WTC11 (cell line): ENCODE measurements around the gene HSD3B7.
"Not testable (repeated sequence)": the region's sequence is repeated elsewhere in the genome, so short reads cannot be mapped to it uniquely, and the experiment has no call there.

Source experiments
- ATF6 ChIP-seq: sonication (generic); formaldehyde crosslinking; IDR thresholded peaks from 2 replicates; pipeline ENCODE4 v1.8.1; 2023; ENCODE audit warnings: mild to moderate bottlenecking, missing genetic modification reagents
- CREB1 ChIP-seq: sonication (generic); formaldehyde crosslinking; IDR thresholded peaks from 2 replicates; pipeline ENCODE4 v1.8.0; 2023; ENCODE audit warnings: mild to moderate bottlenecking, missing genetic modification reagents
- CTCF ChIP-seq: fragments of 200-600 bp; IDR thresholded peaks from 2 replicates; pipeline ENCODE4 v1.8.0; 2022; ENCODE audit warnings: antibody characterized with exemption
- FOXK1 ChIP-seq: sonication (generic); formaldehyde crosslinking; IDR thresholded peaks from 2 replicates; pipeline ENCODE4 v1.8.0; 2022; ENCODE audit warnings: mild to moderate bottlenecking, moderate library complexity, missing genetic modification reagents
- JUN ChIP-seq: sonication (generic); formaldehyde crosslinking; IDR thresholded peaks from 2 replicates; pipeline ENCODE4 v1.8.0; 2023; ENCODE audit warnings: mild to moderate bottlenecking, missing genetic modification reagents
- NFYB ChIP-seq: sonication (generic); formaldehyde crosslinking; conservative IDR thresholded peaks from 2 replicates; pipeline ENCODE4 v1.8.0; 2022; ENCODE audit warnings: low read depth, missing genetic modification reagents
- NR1H2 ChIP-seq: sonication (generic); formaldehyde crosslinking; IDR thresholded peaks from 2 replicates; pipeline ENCODE4 v1.9.0; 2021; ENCODE audit warnings: mild to moderate bottlenecking, moderate library complexity, missing genetic modification reagents
- PRRX2 ChIP-seq: fragments of 250-450 bp; sonication (Bioruptor Pico); IDR thresholded peaks from 2 replicates; pipeline ENCODE4 v1.8.0; 2021; ENCODE audit warnings: mild to moderate bottlenecking
- SMAD3 ChIP-seq: sonication (generic); formaldehyde crosslinking; IDR thresholded peaks from 2 replicates; pipeline ENCODE4 v1.8.0; 2022; ENCODE audit warnings: missing genetic modification reagents, mild to moderate bottlenecking, borderline replicate concordance
- SMAD4 ChIP-seq: sonication (generic); formaldehyde crosslinking; IDR thresholded peaks from 2 replicates; pipeline ENCODE4 v1.8.0; 2022; ENCODE audit warnings: mild to moderate bottlenecking, missing genetic modification reagents
- TEAD1 ChIP-seq: sonication (generic); formaldehyde crosslinking; IDR thresholded peaks from 2 replicates; pipeline ENCODE4 v1.8.0; 2022; ENCODE audit warnings: mild to moderate bottlenecking, missing genetic modification reagents
- ZNF423 ChIP-seq: fragments of 250-450 bp; sonication (Bioruptor Pico); IDR thresholded peaks from 2 replicates; pipeline ENCODE4 v2.1.2; 2022; ENCODE audit warnings: mild to moderate bottlenecking, moderate library complexity
- TF ChIP-seq, protein P1 (sequence below): sonication (generic); formaldehyde crosslinking; IDR thresholded peaks from 2 replicates; pipeline ENCODE4 v1.8.1; 2022; ENCODE audit warnings: mild to moderate bottlenecking, moderate library complexity, missing genetic modification reagents

DNA sequence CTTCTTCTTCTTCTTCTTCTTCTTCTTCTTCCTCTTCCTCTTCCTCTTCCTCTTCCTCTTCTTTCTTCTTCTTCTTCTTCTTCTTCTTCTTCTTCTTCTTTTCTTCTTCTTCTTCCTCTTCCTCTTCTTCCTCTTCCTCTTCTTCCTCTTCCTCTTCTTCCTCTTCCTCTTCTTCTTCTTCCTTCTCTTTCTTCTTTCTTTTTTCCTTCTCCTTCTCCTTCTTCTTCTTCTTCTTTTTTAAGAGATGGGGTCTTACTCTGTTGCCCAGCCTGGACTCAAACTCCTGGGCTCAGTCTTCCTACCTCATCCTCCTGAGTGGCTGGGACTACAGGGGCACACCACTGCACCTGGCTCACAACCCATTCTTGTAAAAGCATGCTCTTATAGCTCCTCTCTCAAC lies 28.3 kb downstream of the HSD3B7 start:
- TF ChIP-seq CTCF; NR1H2 (CRISPR knock-in tag); JUN (CRISPR knock-in tag); TEAD1; ZNF423 (CRISPR knock-in tag); FOXK1 (CRISPR knock-in tag); ATF6 (CRISPR knock-in tag); PRRX2; NFYB (CRISPR knock-in tag); SMAD4 (CRISPR knock-in tag); SMAD3 (CRISPR knock-in tag); CREB1 (CRISPR knock-in tag): not testable (repeated sequence)
- TF ChIP-seq, protein P1, sequence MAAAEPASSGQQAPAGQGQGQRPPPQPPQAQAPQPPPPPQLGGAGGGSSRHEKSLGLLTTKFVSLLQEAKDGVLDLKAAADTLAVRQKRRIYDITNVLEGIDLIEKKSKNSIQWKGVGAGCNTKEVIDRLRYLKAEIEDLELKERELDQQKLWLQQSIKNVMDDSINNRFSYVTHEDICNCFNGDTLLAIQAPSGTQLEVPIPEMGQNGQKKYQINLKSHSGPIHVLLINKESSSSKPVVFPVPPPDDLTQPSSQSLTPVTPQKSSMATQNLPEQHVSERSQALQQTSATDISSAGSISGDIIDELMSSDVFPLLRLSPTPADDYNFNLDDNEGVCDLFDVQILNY (CRISPR knock-in tag), result not testable (repeated sequence)
